ENCODE results near the gene DDR2.

- no peak for TF ChIP-seq CTCF (IDR thresholded peaks at IDR 0.05)
- no peak for TF ChIP-seq POLR2A (IDR thresholded peaks at IDR 0.05)
These were observed 7.5 kb downstream of the DDR2 start for GRCh38 chr1:162639718-162640117.
